A673 (cell line): Measurements from ENCODE around the gene CTRL. TPM values are rescaled to one million over a fixed set of nuclear protein-coding genes. Genes with fewer than 3 reads are reported as not detected.

Experiments
- BruUV-seq: library from RNA; stranded (reverse); fragments of 400-500 nt; replicated peaks from 2 replicates; lab custom pipeline; 2021; lab: Mats Ljungman, UMichigan
- CTCF ChIA-PET: fragments of 300-600 bp; sonication (Branson Sonifier 250); formaldehyde crosslinking; loops from one replicate; lab custom pipeline; 2022; ENCODE audit warnings: antibody characterized with exemption; lab: Charles Lee
- POLR2A ChIA-PET: fragments of 300-600 bp; sonication (Branson Sonifier 250); formaldehyde crosslinking; loops from one replicate; lab custom pipeline; 2022; ENCODE audit warnings: antibody characterized with exemption; ENCODE audit not compliant: low non-redundant PET; lab: Charles Lee
- DNase-seq: peaks from one replicate; pipeline ENCODE4 v3.0.0-alpha.2; 2015; ENCODE audit warnings: low spot score
- H3K27ac ChIP-seq: fragments of 200-600 bp; sonication (generic); 2 replicates; pipeline ENCODE4 v1.5.1; 2016; ENCODE audit warnings: mixed run types, low read depth, mild to moderate bottlenecking, mixed read lengths, antibody characterized with exemption, low read length; ENCODE audit not compliant: poor library complexity, severe bottlenecking
- H3K27me3 ChIP-seq: fragments of 200-600 bp; sonication (generic); replicated peaks from 2 replicates; pipeline ENCODE4 v1.6.1; 2017; ENCODE audit warnings: mixed run types, low read depth, mild to moderate bottlenecking, mixed read lengths, antibody characterized with exemption, low read length; ENCODE audit not compliant: insufficient read depth, poor library complexity
- H3K36me3 ChIP-seq: fragments of 200-600 bp; sonication (generic); 2 replicates; pipeline ENCODE4 v1.6.1; 2016; ENCODE audit warnings: mixed run types, mild to moderate bottlenecking, mixed read lengths, antibody characterized with exemption, low read length; ENCODE audit not compliant: insufficient read depth, poor library complexity, severe bottlenecking
- H3K4me1 ChIP-seq: fragments of 200-600 bp; sonication (generic); 2 replicates; pipeline ENCODE4 v1.6.1; 2017; ENCODE audit warnings: mixed run types, mild to moderate bottlenecking, mixed read lengths, antibody characterized with exemption, low read length; ENCODE audit not compliant: insufficient read depth, poor library complexity, severe bottlenecking
- H3K4me3 ChIP-seq: fragments of 200-600 bp; sonication (generic); 2 replicates; pipeline ENCODE4 v1.5.1; 2016; ENCODE audit warnings: low read depth, mixed run types, mild to moderate bottlenecking, mixed read lengths, low read length; ENCODE audit not compliant: poor library complexity, severe bottlenecking
- H3K9me3 ChIP-seq: fragments of 200-600 bp; sonication (generic); 2 replicates; pipeline ENCODE4 v1.6.1; 2016; ENCODE audit warnings: mixed run types, low read depth, mild to moderate bottlenecking, mixed read lengths, antibody characterized with exemption, low read length; ENCODE audit not compliant: poor library complexity, severe bottlenecking
- CTCF ChIP-seq: fragments of 300-800, 200-600 bp; sonication (generic); conservative IDR thresholded peaks from 2 replicates; pipeline ENCODE4 v1.5.1; 2017; ENCODE audit warnings: low read depth, mild to moderate bottlenecking, antibody characterized with exemption, low read length, moderate library complexity, mixed read lengths
- EZH2 ChIP-seq: fragments of 200-600 bp; sonication (generic); IDR thresholded peaks from 2 replicates; pipeline ENCODE4 v1.6.1; 2017; ENCODE audit warnings: borderline replicate concordance, low read depth, mild to moderate bottlenecking, mixed read lengths, antibody characterized with exemption, low read length; ENCODE audit not compliant: poor library complexity, severe bottlenecking
- intact Hi-C: fragments of 100-400 bp; cut with micrococcal nuclease; formaldehyde crosslinking; loops from one replicate; pipeline ENCODE4 v1.10.0; 2022; ENCODE audit not compliant: unreplicated experiment
- total RNA-seq: library from RNA; stranded (reverse); gene quantifications from 2 replicates; pipeline ENCODE4 v1.2.3, GENCODE V29; 2021

Gene CTRL
- total RNA-seq, 1 experiment from 2014 or later: 2.9 TPM

GRCh38 chr16:67964477-67965131 lies 32.9 kb upstream of the CTRL start:
- TF ChIP-seq CTCF (no peak), EZH2 (no peak)
- Histone ChIP-seq H3K27me3 (no peaks in the 10 kb centered on the region), H3K4me1 (peaks cover 19% of the 10 kb centered on the region), H3K9me3 (no peaks in the 10 kb centered on the region), H3K27ac (no peak overlapping the region), H3K4me3 (no peak overlapping the region), H3K36me3 (peaks cover 19% of the 10 kb centered on the region)
- intact Hi-C loops: no loop called here
- CTCF ChIA-PET: no interaction called here
- BruUV-seq: no TSS peak
- DNase-seq: no peak
- POLR2A ChIA-PET: no interaction called here

- CTCF ChIA-PET: no interaction called here
- H3K36me3 ChIP-seq: peaks cover 24% of the 10 kb centered on the region
- no peak for DNase-seq
Observed at GRCh38 chr16:67963662-67964321, 32.1 kb upstream of the CTRL start.

GRCh38 chr16:67963292-67963661 lies 31.6 kb upstream of the CTRL start:
- ChIA-PET POLR2A (no interaction called here), CTCF (no interaction called here)
- intact Hi-C loops: no loop called here
- no peak for DNase-seq
- H3K4me1 ChIP-seq: peaks cover 14% of the 10 kb centered on the region
- no peak overlapping the region for H3K4me3 ChIP-seq
- no peaks in the 10 kb centered on the region for H3K27me3 ChIP-seq
- H3K9me3 ChIP-seq: no peaks in the 10 kb centered on the region
- BruUV-seq: no TSS peak
- peaks cover 28% of the 10 kb centered on the region for H3K36me3 ChIP-seq
- peak overlapping the region; percentile 7 for H3K27ac ChIP-seq
- TF ChIP-seq CTCF: no peak
- TF ChIP-seq EZH2: no peak

More at GRCh38 chr16:67963662-67964321, 32.1 kb upstream of the CTRL start:
- Histone ChIP-seq H3K27ac (peak overlapping the region; percentile 7), H3K4me1 (peaks cover 17% of the 10 kb centered on the region), H3K27me3 (no peaks in the 10 kb centered on the region), H3K9me3 (no peaks in the 10 kb centered on the region), H3K4me3 (no peak overlapping the region)
- POLR2A ChIA-PET: no interaction called here
- intact Hi-C loops: no loop called here
- TF ChIP-seq EZH2 (no peak), CTCF (no peak)
- no TSS peak for BruUV-seq
